DMS 273 treated with DMSO at 0.1 percent for 48 hours (cell line): Measurements from ENCODE around the gene JAKMIP2.
A peak's percentile ranks its signal among the peaks of the same experiment; 100 is the strongest.
"Not testable (repeated sequence)": the region's sequence is repeated elsewhere in the genome, so short reads cannot be mapped to it uniquely, and the experiment has no call there.

Experiments
- DNase-seq: peaks from one replicate; lab custom pipeline; 2025; lab: John Stamatoyannopoulos, UW

JAKMIP2 gene

DNA sequence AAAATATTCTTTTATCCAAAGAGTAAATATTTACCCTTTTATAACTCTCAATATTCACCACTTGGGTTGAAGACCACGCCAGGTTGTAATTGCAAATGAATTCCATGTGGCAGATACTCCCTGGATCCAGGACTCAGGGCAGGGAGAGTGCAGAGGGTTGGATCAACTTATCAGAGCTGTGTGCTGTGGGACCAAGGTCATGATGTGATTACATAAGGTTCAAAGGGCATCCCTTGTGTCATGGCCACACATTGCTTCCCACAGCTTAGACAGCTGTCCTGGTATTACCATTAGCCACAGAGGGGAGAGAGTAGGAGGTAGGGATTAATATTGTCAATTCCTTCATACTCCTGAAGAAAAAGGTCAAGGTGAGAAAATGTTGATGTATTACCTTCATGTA is 133.9 kb downstream of the JAKMIP2 start:
- no peak for DNase-seq

DNA sequence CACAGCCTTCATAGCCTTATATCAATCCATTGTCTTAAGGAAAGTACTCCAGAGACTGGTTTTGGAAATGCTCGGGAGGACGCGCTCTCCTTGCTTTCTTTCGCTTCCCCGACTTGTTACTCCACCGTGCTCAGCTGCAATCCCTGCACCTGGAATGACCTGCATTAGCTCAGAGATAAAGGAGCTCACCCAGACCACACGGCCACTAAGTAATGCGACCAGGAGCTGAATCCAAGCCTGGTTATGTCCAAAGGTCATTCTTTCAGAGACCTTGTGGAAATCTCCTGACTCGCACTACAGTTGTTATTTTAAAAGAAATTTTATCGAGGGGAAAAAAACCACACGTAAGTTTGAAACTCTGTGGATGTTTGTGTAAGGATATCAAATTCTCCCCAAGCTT is 137.3 kb downstream of the JAKMIP2 start:
- no peak for DNase-seq

DNA sequence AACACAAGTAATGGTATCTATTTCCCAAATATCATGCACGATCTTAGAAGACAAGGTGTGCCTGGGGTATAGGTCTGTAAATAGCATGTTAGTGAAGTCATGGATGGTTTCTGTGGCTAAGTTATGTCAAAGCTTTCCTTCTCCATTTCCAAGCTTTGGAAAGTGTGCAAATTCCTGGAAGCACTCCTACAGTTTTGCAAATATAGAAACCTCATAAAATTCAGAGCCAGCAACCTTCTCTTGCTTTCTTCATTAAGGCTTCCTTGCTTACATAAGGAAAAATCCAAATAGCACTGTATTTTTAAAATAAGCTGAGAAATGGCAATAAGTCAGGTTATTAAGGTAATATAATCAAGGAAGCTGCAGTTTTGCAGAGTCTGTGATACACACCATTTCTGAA is 138.1 kb downstream of the JAKMIP2 start:
- DNase-seq = no peak

DNA sequence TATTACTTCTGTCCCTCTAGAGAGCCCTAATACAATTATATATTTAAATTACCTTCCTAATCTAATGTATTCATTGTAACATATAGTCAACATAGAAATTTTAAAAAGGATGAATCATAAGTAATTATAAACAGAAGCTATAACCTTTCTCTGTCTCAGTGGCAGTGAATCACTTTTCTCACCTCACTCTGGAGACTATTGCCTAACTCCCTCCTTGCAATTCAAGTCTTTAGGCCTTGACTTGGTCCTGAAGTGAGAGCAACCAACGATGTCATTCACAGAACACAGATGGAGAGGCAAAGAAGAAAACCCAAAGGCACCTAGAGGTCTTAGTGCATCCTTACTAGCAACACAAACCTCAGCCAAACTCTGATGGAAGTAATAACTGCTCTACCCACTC is 139.4 kb downstream of the JAKMIP2 start:
- no peak for DNase-seq

DNA sequence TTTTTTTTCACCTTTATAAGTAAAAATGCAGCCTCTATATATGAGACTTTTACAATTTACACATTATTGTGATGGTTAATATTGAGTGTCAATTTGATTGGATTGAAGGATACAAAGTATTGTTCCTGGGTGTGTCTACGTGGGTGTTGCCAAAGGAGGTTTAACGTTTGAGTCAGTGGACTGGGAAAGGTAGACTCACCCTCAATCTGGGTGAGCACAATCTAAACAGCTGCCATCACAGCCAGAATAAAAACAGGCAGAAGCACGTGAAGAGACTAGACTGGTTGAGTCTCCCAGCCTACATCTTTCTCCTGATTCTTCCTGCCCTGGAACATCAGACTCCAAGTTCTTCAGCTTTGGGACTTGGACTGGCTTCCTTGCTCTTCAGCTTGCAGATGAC is 139.9 kb downstream of the JAKMIP2 start:
- no peak for DNase-seq

DNA sequence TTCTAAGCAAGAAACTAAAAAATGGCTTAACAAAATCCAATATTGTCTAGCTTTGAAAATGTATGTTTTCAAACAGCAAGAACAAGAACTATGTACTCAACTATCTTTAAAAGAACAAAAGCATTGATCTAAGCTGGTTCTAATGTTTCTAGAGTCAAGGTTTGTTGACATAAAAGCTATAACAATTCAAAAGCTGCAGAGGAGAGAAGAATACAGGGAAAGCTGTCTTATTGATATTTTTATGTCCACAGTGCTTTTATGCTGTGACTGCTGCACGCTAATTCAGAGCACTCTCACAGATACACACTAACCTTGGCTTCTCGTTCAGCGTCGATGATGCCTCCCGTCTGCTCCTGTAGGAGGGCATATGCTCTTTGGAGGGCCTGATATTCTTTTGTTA is 143.2 kb downstream of the JAKMIP2 start:
- DNase-seq = no peak

- DNase-seq = no peak
Measured at GRCh38 chr5:147636729-147636984, 145.9 kb downstream of the JAKMIP2 start.

- no peak for DNase-seq
Measured at GRCh38 chr5:147635882-147636728, 146.4 kb downstream of the JAKMIP2 start.

GRCh38 chr5:147635439-147635838 is 147.1 kb downstream of the JAKMIP2 start:
- DNase-seq = not testable (repeated sequence)

GRCh38 chr5:147633173-147633572 is 149.4 kb downstream of the JAKMIP2 start:
- DNase-seq = no peak

DNA sequence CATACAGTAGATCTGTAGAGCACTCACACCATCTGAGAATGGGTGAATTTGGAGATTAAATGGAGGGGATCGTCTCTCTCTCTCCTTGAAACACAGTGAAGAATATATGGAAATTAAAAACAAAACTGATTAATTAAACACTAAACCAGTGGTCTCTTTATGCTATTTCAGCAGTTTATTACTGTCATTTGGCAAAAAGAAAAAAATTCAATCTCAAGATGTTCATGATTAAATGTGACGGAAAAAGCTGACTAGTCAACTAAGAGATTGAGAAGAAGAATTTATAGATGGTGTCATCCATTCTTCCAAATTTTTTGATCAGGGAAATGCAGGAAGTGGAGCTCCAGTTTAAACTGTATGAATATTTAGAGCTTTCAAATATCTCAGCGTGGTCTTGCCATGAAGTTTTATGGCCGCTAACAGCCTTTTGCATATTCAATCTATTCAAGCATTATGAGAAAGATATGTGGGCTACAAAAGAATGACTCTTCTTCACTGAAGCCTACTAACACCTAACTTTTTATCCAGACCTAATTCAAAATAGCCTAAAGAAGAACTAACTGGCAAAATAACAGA is 151.0 kb downstream of the JAKMIP2 start:
- DNase-seq = no peak

GRCh38 chr5:147629196-147629595 is 153.3 kb downstream of the JAKMIP2 start:
- DNase-seq = no peak

- peak; percentile 59 for DNase-seq
Measured at GRCh38 chr5:147628058-147628895, 154.3 kb downstream of the JAKMIP2 start.

DNA sequence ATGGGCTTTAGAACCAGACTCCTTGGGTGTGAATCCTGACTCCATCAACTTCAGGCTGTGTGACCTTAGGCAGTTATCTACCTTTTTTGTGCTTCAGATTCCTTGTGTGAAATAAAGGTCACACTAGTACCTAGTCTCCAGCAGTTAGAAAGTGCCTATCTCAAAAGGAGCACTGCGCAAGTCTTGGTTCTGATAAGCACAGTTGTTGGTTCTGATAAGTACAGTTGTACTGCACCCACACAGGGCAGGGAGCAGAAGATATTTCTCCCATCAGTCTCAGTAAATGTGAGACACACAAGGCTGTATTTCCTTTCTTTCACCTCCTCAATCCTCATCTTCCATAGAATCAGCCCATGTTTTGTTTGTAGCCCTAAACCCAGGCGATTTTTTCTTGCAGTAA is 156.1 kb downstream of the JAKMIP2 start:
- no peak for DNase-seq

DNA sequence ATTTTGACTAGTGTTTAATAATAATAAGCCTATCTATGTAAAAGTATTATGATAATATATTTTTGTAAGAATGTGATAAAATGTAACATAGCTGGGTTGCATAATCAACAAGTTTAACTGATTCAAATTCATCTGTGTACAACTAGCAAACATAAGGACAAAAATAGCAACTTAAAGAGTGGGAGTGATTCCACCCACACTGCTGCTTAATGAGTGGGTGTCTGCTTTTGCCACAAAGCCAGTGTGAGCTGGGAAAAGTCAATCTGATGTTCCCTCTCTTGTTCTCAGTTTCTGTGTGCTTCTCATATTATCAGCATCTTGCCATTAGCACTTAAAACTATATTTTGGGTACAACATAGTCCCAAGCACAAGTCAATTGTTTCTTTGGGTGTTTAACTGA is 161.5 kb downstream of the JAKMIP2 start:
- no peak for DNase-seq

- no peak for DNase-seq
Measured at GRCh38 chr5:147619281-147619878, 163.1 kb downstream of the JAKMIP2 start.

GRCh38 chr5:147617711-147618350 is 164.7 kb downstream of the JAKMIP2 start:
- DNase-seq = no peak

GRCh38 chr5:147617191-147617606 is 165.3 kb downstream of the JAKMIP2 start:
- no peak for DNase-seq

DNA sequence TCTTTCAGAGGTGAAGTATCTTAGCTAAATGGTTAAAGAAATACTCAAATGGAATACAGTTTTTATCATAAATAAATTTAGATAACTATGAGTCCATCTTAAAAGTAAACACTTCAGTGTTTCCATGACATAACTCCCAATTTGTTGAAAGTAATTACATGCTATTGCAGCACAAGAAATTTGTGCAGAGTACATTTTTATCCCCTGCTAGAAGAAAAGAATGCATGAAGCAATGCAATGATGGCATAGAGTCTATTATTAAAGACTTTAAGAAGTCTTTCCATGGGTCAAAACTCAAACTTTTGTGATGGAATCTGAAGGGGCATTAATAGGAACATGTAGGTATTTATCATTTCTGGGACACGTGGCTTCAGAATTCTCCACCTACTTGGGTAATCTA is 166.1 kb downstream of the JAKMIP2 start:
- no peak for DNase-seq

- DNase-seq = no peak
Measured at GRCh38 chr5:147613359-147613758, 169.2 kb downstream of the JAKMIP2 start.

DNA sequence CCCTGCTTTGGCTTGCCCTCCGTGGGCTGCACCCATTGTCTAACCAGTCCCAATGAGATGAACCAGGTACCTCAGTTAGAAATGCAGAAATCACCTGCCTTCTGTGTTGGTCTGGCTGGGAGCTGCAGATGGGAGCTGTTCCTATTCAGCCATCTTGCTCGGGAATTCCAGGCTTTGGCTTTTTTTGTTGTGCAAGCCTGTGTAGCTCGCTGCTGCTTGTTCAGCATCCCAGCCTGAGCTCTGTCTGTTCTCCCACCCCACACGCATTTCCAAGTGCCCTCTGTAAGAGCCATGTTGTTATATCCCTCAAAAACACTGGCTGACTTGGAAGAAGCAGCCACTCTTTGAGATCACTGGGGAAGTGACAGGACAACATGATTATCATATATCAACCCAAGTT is 171.0 kb downstream of the JAKMIP2 start:
- no peak for DNase-seq

GRCh38 chr5:147610798-147611197 is 171.7 kb downstream of the JAKMIP2 start:
- DNase-seq = no peak
